Adrenal gland (tissue), 12 donors: ENCODE data around the gene IL15. TPM values are rescaled to one million over a fixed set of nuclear protein-coding genes. Genes with fewer than 3 reads are reported as not detected.

Experiments
- DNase-seq, 7 donors: peaks; one replicate each; pipeline ENCODE4 v3.0.0-alpha.2; 2019 to 2020
- H3K27ac ChIP-seq, 5 donors: fragments of 200-600 bp; sonication (generic) in 4 of 5; 1 replicate in 3 of 5; 2 replicates in 2 of 5; pipeline versions ENCODE4 v1.5.1 to v1.8.0; 2016 to 2020; ENCODE audit warnings: mild to moderate bottlenecking in 1 of 5
- H3K27me3 ChIP-seq: fragments of 200-600 bp; 2 replicates; pipeline ENCODE4 v1.8.0; 2021
- H3K36me3 ChIP-seq, 2 donors: fragments of 200-600 bp; replicated peaks in 1 of 2; 1 replicate in 1 of 2; 2 replicates in 1 of 2; pipeline versions ENCODE4 v1.5.1 to v1.8.0; 2018 to 2022
- H3K4me1 ChIP-seq, 2 donors: fragments of 200-600 bp; replicated peaks in 1 of 2; 1 replicate in 1 of 2; 2 replicates in 1 of 2; pipeline versions ENCODE4 v1.5.1 to v1.8.0; 2018 to 2021
- H3K4me3 ChIP-seq, 4 donors: fragments of 200-600 bp; sonication (generic) in 3 of 4; one replicate each; pipeline ENCODE4 v1.5.1; 2016 to 2018
- H3K9me3 ChIP-seq, 3 donors: fragments of 200-600 bp; sonication (generic) in 1 of 3; replicated peaks in 1 of 3; 1 replicate in 2 of 3; 2 replicates in 1 of 3; pipeline versions ENCODE4 v1.5.1 to v1.8.0; 2016 to 2021
- POLR2A ChIP-seq, 2 donors: fragments of 450-650 bp; IDR thresholded peaks; one replicate each; pipeline ENCODE4 v1.6.1; 2017; ENCODE audit warnings: antibody characterized with exemption in 2 of 2, mild to moderate bottlenecking in 2 of 2, moderate library complexity in 1 of 2
- WGBS, 4 donors: extraction: QIAGEN DNeasy Blood & Tissue Kit in 2 of 4; methylation state at CpG; one replicate each; pipeline versions ENCODE4 v1.1.5 to v1.1.7; 2013 to 2017; 5-methylcytosine and 5-hydroxymethylcytosine counted together
- intact Hi-C, 2 donors: fragments of 100-400 bp; cut with DNase I; formaldehyde crosslinking; loops; one replicate each; pipeline versions ENCODE4 v1.14.1 to v1.15.0; 2022 to 2023
- polyA plus RNA-seq, 3 donors: library from polyadenylated mRNA; stranded (reverse); fragments of 200-250 nt in 2 of 3; fragments of 350-450 nt in 1 of 3; fragmentation: Illumina TruSeq in 1 of 3; extraction: RNeasy Lipid Tissue Mini Kit (QIAGEN cat#74804) in 1 of 3; gene quantifications; one replicate each; pipeline ENCODE4 v1.2.3, GENCODE V29; 2013 to 2014
- total RNA-seq, 9 donors: library from RNA; depleted of rRNA in 4 of 9; stranded (reverse); fragments of >200 nt in 4 of 9; fragments of 120-200 nt in 1 of 9; fragmentation: NEBNext Ultra II Directional in 1 of 9; extraction: Animal tissue kit (Norgen Biotek cat#: 25700) in 1 of 9; gene quantifications; one replicate each; pipeline versions ENCODE4 v1.1.0 to v1.2.4, GENCODE V29; 2013 to 2023
- TF ChIP-seq, protein P1 (sequence below), 6 experiments: fragments of 450-650 bp in 4 of 6; fragments of 200-600 bp in 2 of 6; sonication (generic) in 1 of 6; IDR thresholded peaks; 1 replicate in 5 of 6; 2 replicates in 1 of 6; pipeline versions ENCODE4 v1.5.1 to v1.8.0; 2016 to 2021; ENCODE audit warnings: antibody characterized with exemption in 6 of 6, mild to moderate bottlenecking in 2 of 6, moderate library complexity in 1 of 6
- donor health status: healthy with polysubstance abuse.
- donor health status: Bipolar disorder and iron deficiency.
- donor health status: DM: yes; HTN: yes; CAD: no.
- donor health status: DM: no; HTN: no; CAD: no.
- donor health status: DM: no; HTN: no; CAD: no.
- donor health status: DM: yes; HTN: yes; CAD: no.

Gene IL15
- total and polyA plus RNA-seq, 12 donors, result 0.94 to 8.9 (median 3.2) TPM

DNA sequence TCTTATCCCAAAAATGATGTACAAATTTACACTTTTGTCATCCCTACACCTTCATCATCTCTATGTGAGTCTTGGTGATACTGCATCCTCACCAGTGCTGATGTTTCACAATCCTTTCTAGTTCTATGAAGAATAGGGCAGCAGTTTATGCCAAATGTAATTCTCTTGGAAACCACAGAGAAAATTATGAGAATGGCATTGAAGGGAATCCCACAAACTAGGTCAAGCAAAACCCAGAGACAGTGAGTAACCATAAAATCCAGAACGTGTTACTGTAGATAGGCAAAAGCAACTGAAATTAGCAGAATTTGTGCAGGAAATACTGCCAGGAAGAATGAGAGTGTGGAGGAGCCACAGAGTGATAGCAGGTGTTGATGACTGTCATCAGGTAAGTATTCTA, 24.5 kb downstream of the IL15 start:
- 41 to 55% (median 49%) methylated on average over 1 of the region's 1 CpG for WGBS, 4 donors

DNA sequence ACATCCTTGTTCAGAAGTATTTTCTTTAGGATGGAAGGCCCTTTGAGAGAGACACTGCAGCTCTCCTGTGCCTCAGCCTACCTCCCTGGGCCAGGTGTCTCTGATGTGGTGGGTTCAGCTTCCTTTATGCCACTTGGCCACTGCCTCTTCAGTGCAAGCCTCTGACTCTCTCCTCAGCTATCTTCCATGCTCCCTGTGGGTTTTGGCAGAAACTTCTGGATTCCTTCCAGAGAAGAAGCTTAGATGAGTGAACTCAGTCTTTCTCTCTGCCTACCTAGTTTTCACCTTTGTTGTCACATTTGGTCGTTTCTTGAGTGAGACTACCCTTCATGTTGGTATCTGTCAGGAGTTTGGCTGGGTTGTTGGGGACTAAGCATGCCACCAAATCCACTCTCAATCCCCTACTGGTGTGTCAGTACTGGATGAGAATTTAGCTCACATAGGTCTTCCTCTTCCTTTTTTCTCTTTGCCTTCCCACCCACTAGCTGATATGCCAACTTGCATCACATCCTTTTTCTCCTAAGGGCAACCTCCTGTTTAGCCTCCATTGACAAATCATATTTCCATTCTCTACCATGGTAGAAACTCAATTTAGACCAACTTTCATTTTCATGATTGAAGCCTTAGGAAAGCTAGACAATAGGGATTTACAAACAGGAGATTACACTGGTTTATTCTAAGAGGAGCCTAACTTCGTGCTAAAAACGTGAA, 32.0 kb downstream of the IL15 start:
- no peak for TF ChIP-seq POLR2A (IDR thresholded peaks at IDR 0.05)
- TF ChIP-seq, protein P1, sequence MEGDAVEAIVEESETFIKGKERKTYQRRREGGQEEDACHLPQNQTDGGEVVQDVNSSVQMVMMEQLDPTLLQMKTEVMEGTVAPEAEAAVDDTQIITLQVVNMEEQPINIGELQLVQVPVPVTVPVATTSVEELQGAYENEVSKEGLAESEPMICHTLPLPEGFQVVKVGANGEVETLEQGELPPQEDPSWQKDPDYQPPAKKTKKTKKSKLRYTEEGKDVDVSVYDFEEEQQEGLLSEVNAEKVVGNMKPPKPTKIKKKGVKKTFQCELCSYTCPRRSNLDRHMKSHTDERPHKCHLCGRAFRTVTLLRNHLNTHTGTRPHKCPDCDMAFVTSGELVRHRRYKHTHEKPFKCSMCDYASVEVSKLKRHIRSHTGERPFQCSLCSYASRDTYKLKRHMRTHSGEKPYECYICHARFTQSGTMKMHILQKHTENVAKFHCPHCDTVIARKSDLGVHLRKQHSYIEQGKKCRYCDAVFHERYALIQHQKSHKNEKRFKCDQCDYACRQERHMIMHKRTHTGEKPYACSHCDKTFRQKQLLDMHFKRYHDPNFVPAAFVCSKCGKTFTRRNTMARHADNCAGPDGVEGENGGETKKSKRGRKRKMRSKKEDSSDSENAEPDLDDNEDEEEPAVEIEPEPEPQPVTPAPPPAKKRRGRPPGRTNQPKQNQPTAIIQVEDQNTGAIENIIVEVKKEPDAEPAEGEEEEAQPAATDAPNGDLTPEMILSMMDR (IDR thresholded peaks at IDR 0.05), result no peak
- 74 to 91% (median 83%) methylated on average over 3 of the region's 3 CpGs for WGBS, 4 donors
- intact Hi-C loops, result no loop called here

More for the DNA sequence above, 24.5 kb downstream of the IL15 start:
- intact Hi-C loops, result no loop called here
- Histone ChIP-seq H3K9me3 (no peaks in the 10 kb centered on the region), H3K27ac (no peak overlapping the region), H3K27me3 (no peaks in the 10 kb centered on the region), H3K4me3 (no peak overlapping the region), H3K4me1 (no peaks in the 10 kb centered on the region), H3K36me3 (no peaks in the 10 kb centered on the region)
- DNase-seq, result no peak
- TF ChIP-seq POLR2A (IDR thresholded peaks at IDR 0.05), result no peak

DNA sequence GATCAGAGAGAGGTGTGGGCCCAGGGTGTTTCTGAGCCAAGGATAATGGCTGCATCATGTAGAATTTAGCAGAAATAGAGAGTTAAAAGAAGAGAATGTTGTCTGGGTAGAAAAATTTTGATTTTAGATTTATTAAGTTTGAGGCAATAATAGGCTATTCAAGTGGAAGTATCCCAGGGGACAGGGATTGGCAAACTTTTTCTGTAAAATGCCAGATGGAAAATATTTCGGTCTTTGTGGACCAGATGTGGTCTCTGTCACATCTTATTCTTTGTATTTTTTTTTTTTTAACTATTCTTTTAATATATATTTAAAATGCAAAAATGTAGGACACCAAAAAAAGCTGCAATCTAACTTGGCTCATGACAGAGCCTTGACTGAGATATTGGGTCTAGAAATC, 33.1 kb downstream of the IL15 start:
- intact Hi-C loops, result no loop called here
- 81 to 93% (median 86%) methylated on average over 1 of the region's 1 CpG for WGBS, 4 donors
- no peaks in the 10 kb centered on the region for H3K27me3 ChIP-seq
- no peak for DNase-seq
- H3K27ac ChIP-seq, result no peak overlapping the region
- no peak overlapping the region for H3K4me3 ChIP-seq
- H3K9me3 ChIP-seq, result no peaks in the 10 kb centered on the region
- TF ChIP-seq, protein P1 (IDR thresholded peaks at IDR 0.05), result no peak
- TF ChIP-seq POLR2A (IDR thresholded peaks at IDR 0.05), result no peak
- no peaks in the 10 kb centered on the region for H3K4me1 ChIP-seq
- H3K36me3 ChIP-seq, result no peaks in the 10 kb centered on the region

More for the DNA sequence above, 32.0 kb downstream of the IL15 start:
- no peaks in the 10 kb centered on the region for H3K9me3 ChIP-seq
- no peaks in the 10 kb centered on the region for H3K27me3 ChIP-seq
- H3K4me1 ChIP-seq, result no peaks in the 10 kb centered on the region
- H3K27ac ChIP-seq, result no peak overlapping the region
- DNase-seq, result no peak
- H3K4me3 ChIP-seq, result no peak overlapping the region
- H3K36me3 ChIP-seq, result no peaks in the 10 kb centered on the region

DNA sequence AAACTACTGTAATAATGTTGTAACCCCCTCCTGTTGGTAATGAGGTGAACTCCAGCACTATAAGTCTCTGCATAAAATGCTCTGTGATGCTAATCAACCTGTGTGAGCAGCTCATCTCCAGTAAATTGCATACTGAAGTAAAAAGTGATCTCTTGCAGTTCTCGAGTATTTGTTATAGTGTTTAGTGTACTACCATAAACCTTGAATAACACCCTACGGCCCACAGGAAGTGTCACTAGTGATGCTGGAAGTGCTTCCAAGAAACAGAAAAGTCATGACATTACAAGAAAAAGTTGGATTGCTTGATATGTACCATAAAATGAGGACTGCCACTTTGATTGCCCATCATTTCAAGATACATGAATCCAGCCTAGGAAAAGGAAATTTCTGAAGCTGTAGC, 39.0 kb downstream of the IL15 start:
- no peak for TF ChIP-seq POLR2A (IDR thresholded peaks at IDR 0.05)
- TF ChIP-seq, protein P1 (IDR thresholded peaks at IDR 0.05), result no peak
- Histone ChIP-seq H3K36me3 (no peaks in the 10 kb centered on the region), H3K4me1 (no peaks in the 10 kb centered on the region), H3K9me3 (no peaks in the 10 kb centered on the region), H3K4me3 (no peak overlapping the region), H3K27me3 (no peaks in the 10 kb centered on the region), H3K27ac (no peak overlapping the region)
- DNase-seq, result no peak
- WGBS, 4 donors, result 75 to 85% (median 80%) methylated on average over 2 of the region's 2 CpGs
- intact Hi-C loops, result no loop called here
